Adrenal gland (tissue), 5 donors: Measurements from ENCODE around the gene FXYD1.

Experiments
- POLR2A ChIP-seq, 2 donors: fragments of 450-650 bp; IDR thresholded peaks; one replicate each; pipeline ENCODE4 v1.6.1; 2017; ENCODE audit warnings: antibody characterized with exemption in 2 of 2, mild to moderate bottlenecking in 2 of 2, moderate library complexity in 1 of 2
- TF ChIP-seq, protein P1 (sequence below), 6 experiments: fragments of 450-650 bp in 4 of 6; fragments of 200-600 bp in 2 of 6; sonication (generic) in 1 of 6; IDR thresholded peaks; 1 replicate in 5 of 6; 2 replicates in 1 of 6; pipeline versions ENCODE4 v1.5.1 to v1.8.0; 2016 to 2021; ENCODE audit warnings: antibody characterized with exemption in 6 of 6, mild to moderate bottlenecking in 2 of 6, moderate library complexity in 1 of 6
- donor health status: DM: no; HTN: no; CAD: no.

- TF ChIP-seq, protein P1, sequence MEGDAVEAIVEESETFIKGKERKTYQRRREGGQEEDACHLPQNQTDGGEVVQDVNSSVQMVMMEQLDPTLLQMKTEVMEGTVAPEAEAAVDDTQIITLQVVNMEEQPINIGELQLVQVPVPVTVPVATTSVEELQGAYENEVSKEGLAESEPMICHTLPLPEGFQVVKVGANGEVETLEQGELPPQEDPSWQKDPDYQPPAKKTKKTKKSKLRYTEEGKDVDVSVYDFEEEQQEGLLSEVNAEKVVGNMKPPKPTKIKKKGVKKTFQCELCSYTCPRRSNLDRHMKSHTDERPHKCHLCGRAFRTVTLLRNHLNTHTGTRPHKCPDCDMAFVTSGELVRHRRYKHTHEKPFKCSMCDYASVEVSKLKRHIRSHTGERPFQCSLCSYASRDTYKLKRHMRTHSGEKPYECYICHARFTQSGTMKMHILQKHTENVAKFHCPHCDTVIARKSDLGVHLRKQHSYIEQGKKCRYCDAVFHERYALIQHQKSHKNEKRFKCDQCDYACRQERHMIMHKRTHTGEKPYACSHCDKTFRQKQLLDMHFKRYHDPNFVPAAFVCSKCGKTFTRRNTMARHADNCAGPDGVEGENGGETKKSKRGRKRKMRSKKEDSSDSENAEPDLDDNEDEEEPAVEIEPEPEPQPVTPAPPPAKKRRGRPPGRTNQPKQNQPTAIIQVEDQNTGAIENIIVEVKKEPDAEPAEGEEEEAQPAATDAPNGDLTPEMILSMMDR (IDR thresholded peaks at IDR 0.05) = peak in 5 of 6 experiments; percentile 21 to 58 (median 36)
- TF ChIP-seq POLR2A (IDR thresholded peaks at IDR 0.05) = no peak
Observed at GRCh38 chr19:35153701-35154524, 15.3 kb downstream of the FXYD1 start.
